Uterus (tissue), 4 donors: Measurements from ENCODE around the gene C5AR1. TPM values are rescaled to one million over a fixed set of nuclear protein-coding genes. Genes with fewer than 3 reads are reported as not detected.
A peak's percentile ranks its signal among the peaks of the same experiment; 100 is the strongest.

Experiments
- DNase-seq, 2 donors: peaks; one replicate each; pipeline ENCODE4 v3.0.0-alpha.2; 2019 to 2020
- H3K27ac ChIP-seq, 2 donors: fragments of 200-600 bp; sonication (generic); 1 replicate in 1 of 2; 2 replicates in 1 of 2; pipeline ENCODE4 v1.5.1; 2016 to 2018
- H3K27me3 ChIP-seq, 2 donors: fragments of 200-600 bp; sonication (generic); one replicate each; pipeline ENCODE4 v1.5.1; 2018 to 2019; ENCODE audit warnings: control low read depth in 1 of 2
- H3K36me3 ChIP-seq, 2 donors: fragments of 200-600 bp; sonication (generic); one replicate each; pipeline ENCODE4 v1.5.1; 2019; ENCODE audit warnings: control low read depth in 1 of 2
- H3K4me1 ChIP-seq, 2 donors: fragments of 200-600 bp; sonication (generic); one replicate each; pipeline ENCODE4 v1.5.1; 2018 to 2019; ENCODE audit warnings: control low read depth in 1 of 2
- H3K4me3 ChIP-seq, 2 donors: fragments of 200-600 bp; sonication (generic); 1 replicate in 1 of 2; 2 replicates in 1 of 2; pipeline ENCODE4 v1.5.1; 2018 to 2019; ENCODE audit warnings: mild to moderate bottlenecking in 1 of 2
- H3K9me3 ChIP-seq, 2 donors: fragments of 200-600 bp; sonication (generic); one replicate each; pipeline ENCODE4 v1.5.1; 2019; ENCODE audit warnings: control low read depth in 1 of 2
- POLR2A ChIP-seq, 2 donors: fragments of 450-650 bp; IDR thresholded peaks; one replicate each; pipeline ENCODE4 v1.6.1; 2016; ENCODE audit warnings: antibody characterized with exemption in 2 of 2, mild to moderate bottlenecking in 1 of 2, moderate library complexity in 1 of 2
- intact Hi-C: fragments of 100-400 bp; cut with DNase I; formaldehyde crosslinking; loops from one replicate; pipeline ENCODE4 v1.15.1; 2023; ENCODE audit warnings: low total_unique reads
- total RNA-seq, 4 donors: library from RNA; depleted of rRNA in 3 of 4; stranded (reverse); fragments of >200 nt in 3 of 4; gene quantifications; one replicate each; pipeline versions ENCODE4 v1.1.0 to v1.2.4, GENCODE V29; 2014 to 2023
- TF ChIP-seq, protein P1 (sequence below), 4 experiments: fragments of 200-600 bp in 2 of 4; fragments of 450-650 bp in 2 of 4; sonication (generic) in 2 of 4; IDR thresholded peaks; one replicate each; pipeline ENCODE4 v1.5.1; 2016 to 2019; ENCODE audit warnings: antibody characterized with exemption in 4 of 4, mild to moderate bottlenecking in 2 of 4, moderate library complexity in 1 of 4
- donor health status: DM: yes; HTN: yes; CAD: no.

The C5AR1 gene
- total RNA-seq, 4 donors from 2014 or later = 0.51 to 8.0 (median 2.9) TPM

DNA sequence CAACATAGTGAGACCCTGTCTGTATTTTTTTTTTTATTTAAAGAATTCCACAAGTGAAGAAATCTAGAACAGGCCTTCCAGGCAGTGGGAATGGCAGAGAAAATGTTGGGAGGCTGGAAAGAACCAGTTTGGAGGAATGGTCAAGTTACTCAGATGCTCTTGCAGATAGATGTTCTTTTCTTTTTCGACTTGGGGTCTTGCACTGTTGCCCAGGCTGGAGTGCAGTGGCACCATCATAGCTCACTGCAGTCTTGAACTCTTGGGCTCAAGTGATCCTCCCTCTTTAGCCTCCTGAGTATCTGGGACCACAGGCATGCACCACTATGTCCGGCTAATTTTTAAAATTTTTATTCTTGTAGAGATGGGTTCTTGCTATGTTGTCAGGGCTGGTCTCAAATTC is 662 bp downstream of the C5AR1 start:
- Histone ChIP-seq H3K27ac (no peak overlapping the region), H3K36me3 (no peaks in the 10 kb centered on the region), H3K9me3 (no peaks in the 10 kb centered on the region), H3K4me1 (no peaks in the 10 kb centered on the region), H3K4me3 (no peak overlapping the region), H3K27me3 (no peaks in the 10 kb centered on the region)
- intact Hi-C loops = no loop called here
- no peak for DNase-seq
- TF ChIP-seq POLR2A (IDR thresholded peaks at IDR 0.05) = no peak
- TF ChIP-seq, protein P1, sequence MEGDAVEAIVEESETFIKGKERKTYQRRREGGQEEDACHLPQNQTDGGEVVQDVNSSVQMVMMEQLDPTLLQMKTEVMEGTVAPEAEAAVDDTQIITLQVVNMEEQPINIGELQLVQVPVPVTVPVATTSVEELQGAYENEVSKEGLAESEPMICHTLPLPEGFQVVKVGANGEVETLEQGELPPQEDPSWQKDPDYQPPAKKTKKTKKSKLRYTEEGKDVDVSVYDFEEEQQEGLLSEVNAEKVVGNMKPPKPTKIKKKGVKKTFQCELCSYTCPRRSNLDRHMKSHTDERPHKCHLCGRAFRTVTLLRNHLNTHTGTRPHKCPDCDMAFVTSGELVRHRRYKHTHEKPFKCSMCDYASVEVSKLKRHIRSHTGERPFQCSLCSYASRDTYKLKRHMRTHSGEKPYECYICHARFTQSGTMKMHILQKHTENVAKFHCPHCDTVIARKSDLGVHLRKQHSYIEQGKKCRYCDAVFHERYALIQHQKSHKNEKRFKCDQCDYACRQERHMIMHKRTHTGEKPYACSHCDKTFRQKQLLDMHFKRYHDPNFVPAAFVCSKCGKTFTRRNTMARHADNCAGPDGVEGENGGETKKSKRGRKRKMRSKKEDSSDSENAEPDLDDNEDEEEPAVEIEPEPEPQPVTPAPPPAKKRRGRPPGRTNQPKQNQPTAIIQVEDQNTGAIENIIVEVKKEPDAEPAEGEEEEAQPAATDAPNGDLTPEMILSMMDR (IDR thresholded peaks at IDR 0.05) = no peak

DNA sequence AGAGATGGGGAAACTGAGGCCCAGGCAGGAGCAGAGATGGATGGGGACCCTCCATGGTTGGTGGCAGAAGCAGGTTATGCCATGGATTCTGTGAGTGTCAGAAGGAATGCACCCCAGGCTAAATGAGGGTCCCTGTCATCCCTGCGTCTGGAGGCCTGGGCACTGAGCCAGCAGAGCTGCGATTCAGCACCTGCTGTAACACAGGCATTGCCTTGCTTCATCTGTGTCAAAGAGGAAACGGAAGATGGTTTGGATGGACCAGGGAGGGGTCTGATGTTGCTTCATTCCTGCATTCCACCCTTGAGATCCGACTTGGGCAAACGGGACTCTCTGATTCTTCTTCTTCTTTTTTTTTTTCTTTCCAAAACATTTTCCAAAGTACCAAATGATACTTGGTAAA is 1.2 kb downstream of the C5AR1 start:
- Histone ChIP-seq H3K4me3 (no peak overlapping the region), H3K27ac (no peak overlapping the region), H3K9me3 (no peaks in the 10 kb centered on the region), H3K36me3 (no peaks in the 10 kb centered on the region), H3K4me1 (no peaks in the 10 kb centered on the region), H3K27me3 (no peaks in the 10 kb centered on the region)
- TF ChIP-seq, protein P1 (IDR thresholded peaks at IDR 0.05) = no peak
- no peak for TF ChIP-seq POLR2A (IDR thresholded peaks at IDR 0.05)
- DNase-seq = no peak
- intact Hi-C loops = no loop called here

DNA sequence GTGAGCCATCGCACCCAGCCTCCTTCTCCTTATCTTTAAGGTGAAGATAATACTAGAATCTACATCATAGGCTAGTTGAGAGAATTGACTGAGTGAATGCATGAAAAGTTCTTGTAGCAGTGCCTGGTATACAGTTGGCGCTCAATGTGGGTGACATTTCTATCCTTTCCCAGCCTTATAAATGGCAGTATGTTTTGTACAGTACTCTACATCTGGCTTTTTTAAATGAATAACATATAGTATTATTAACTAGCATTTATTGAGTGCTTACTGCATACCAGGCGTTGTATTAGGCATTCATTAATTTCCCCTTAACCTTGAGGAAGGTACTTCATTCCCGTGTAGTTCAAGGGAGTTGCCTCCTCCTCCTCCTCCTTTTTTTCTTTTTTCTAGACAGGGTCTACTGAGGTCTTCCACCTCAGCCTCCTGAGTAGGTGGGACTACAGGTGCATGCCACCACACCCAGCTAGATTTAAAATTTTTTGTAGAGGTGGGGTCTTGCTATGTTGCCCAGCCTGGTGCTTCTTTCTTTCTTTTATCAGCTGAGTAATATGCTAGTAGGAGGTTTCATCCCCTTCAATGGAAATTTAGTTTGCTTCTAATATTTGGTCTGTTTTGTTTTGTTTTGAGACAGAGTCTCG is 2.8 kb downstream of the C5AR1 start:
- H3K4me3 ChIP-seq = no peak overlapping the region
- no peak for DNase-seq
- H3K4me1 ChIP-seq = no peaks in the 10 kb centered on the region
- H3K36me3 ChIP-seq = no peaks in the 10 kb centered on the region
- H3K27ac ChIP-seq = no peak overlapping the region
- no peaks in the 10 kb centered on the region for H3K27me3 ChIP-seq
- H3K9me3 ChIP-seq = no peaks in the 10 kb centered on the region
- no peak for TF ChIP-seq POLR2A (IDR thresholded peaks at IDR 0.05)
- TF ChIP-seq, protein P1 (IDR thresholded peaks at IDR 0.05) = no peak
- intact Hi-C loops = no loop called here

DNA sequence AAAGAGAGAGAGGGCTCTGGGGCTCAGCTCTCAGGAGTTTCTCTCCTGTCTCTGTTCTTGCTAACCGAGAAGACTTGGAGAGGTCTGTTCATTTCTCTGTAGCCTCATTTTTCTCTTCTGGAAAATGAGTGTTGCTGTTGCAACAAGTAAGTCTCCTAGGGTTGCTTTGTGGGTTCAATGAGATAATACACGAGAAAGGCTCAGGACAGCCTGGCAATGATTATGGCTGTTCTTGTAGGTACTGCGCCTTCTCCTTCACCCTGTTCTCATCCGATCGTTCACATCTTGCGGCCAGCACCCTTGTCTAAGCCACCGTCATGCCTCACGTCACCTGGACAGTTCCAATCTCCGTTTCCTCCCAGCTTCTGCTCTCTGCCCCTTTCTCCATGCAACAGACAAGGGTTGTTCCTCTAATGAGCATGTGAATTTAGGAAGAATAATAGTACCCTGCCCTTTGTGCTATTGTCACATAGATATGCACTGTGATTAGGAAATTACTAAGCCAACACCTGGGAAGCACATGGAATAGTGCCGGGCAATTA is 4.2 kb downstream of the C5AR1 start:
- no peaks in the 10 kb centered on the region for H3K4me1 ChIP-seq
- no peak overlapping the region for H3K4me3 ChIP-seq
- intact Hi-C loops = no loop called here
- no peak for DNase-seq
- no peak for TF ChIP-seq POLR2A (IDR thresholded peaks at IDR 0.05)
- TF ChIP-seq, protein P1 (IDR thresholded peaks at IDR 0.05) = no peak
- no peaks in the 10 kb centered on the region for H3K27me3 ChIP-seq
- H3K36me3 ChIP-seq = no peaks in the 10 kb centered on the region
- H3K27ac ChIP-seq = no peak overlapping the region
- H3K9me3 ChIP-seq = no peaks in the 10 kb centered on the region

DNA sequence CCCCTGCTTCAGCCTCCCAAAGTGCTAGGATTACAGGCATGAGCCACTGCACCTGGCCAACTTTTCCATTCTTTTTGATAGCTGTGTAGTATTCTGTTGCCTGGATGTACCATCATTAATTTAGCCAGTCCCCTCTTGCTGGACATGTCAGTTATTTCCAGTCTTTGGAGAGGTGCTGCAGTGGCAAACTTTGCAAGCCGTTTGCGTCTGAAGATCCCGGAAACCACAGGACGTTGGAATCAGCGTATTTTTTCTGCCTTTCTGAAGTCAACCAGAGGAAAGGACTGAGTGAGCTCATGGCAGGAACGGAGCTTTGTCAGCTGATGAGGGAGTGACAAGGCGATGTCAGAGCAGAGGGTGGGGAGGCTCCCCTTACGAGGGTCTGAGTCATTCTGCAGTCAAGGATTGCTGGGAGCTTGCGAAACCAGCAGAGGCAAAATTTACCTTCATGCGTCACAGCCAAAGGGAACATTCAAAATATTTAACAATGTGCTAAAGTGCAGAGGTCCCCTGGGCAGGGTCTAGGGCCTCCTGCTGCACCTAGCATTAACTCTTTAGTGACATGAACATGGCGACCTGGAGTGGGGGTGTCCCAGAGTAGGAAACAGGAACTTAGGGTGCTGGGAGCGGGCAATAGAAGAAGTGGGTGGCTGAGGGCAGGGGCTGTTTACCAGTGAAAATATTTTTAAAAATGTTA is 5.6 kb downstream of the C5AR1 start:
- intact Hi-C loops = no loop called here
- H3K27me3 ChIP-seq = no peaks in the 10 kb centered on the region
- DNase-seq = peak; percentile 42 to 45
- no peaks in the 10 kb centered on the region for H3K4me1 ChIP-seq
- H3K36me3 ChIP-seq = no peaks in the 10 kb centered on the region
- H3K9me3 ChIP-seq = no peaks in the 10 kb centered on the region
- no peak overlapping the region for H3K27ac ChIP-seq
- TF ChIP-seq, protein P1 (IDR thresholded peaks at IDR 0.05) = no peak
- no peak for TF ChIP-seq POLR2A (IDR thresholded peaks at IDR 0.05)
- no peak overlapping the region for H3K4me3 ChIP-seq
